ENCODE results near the gene FARP1. TPM values are rescaled to one million over a fixed set of nuclear protein-coding genes. Genes with fewer than 3 reads are reported as not detected.

FARP1 gene
- total RNA-seq, 1 experiment from 2014 or later: 33.0 TPM

- in situ Hi-C loops (cut with HindIII; ENCODE audit: low pct_unique_long_range_greater_than_20kb, low sequenced_read_pairs): no loop called here
- DNase-seq (ENCODE audit: low read depth): no peak
These were observed 20.0 kb downstream of the FARP1 start for GRCh38 chr13:98162935-98163334.

GRCh38 chr13:98169331-98169730 lies 26.4 kb downstream of the FARP1 start:
- DNase-seq (ENCODE audit: low read depth): no peak
- in situ Hi-C loops (cut with HindIII; ENCODE audit: low pct_unique_long_range_greater_than_20kb, low sequenced_read_pairs): no loop called here

- in situ Hi-C loops (cut with HindIII; ENCODE audit: low pct_unique_long_range_greater_than_20kb, low sequenced_read_pairs): no loop called here
- DNase-seq (ENCODE audit: low read depth): no peak
These were observed 29.2 kb downstream of the FARP1 start for GRCh38 chr13:98171900-98172589.

- in situ Hi-C loops (cut with HindIII; ENCODE audit: low pct_unique_long_range_greater_than_20kb, low sequenced_read_pairs): no loop called here
- no peak for DNase-seq (ENCODE audit: low read depth)
These were observed 29.9 kb downstream of the FARP1 start for GRCh38 chr13:98172590-98173422.

GRCh38 chr13:98173431-98174152 lies 30.7 kb downstream of the FARP1 start:
- DNase-seq (ENCODE audit: low read depth): peak; percentile 60
- in situ Hi-C loops (cut with HindIII; ENCODE audit: low pct_unique_long_range_greater_than_20kb, low sequenced_read_pairs): no loop called here

GRCh38 chr13:98174307-98174706 lies 31.4 kb downstream of the FARP1 start:
- no peak for DNase-seq (ENCODE audit: low read depth)
- in situ Hi-C loops (cut with HindIII; ENCODE audit: low pct_unique_long_range_greater_than_20kb, low sequenced_read_pairs): no loop called here

- DNase-seq (ENCODE audit: low read depth): no peak
- in situ Hi-C loops (cut with HindIII; ENCODE audit: low pct_unique_long_range_greater_than_20kb, low sequenced_read_pairs): no loop called here
These were observed 32.1 kb downstream of the FARP1 start for GRCh38 chr13:98175043-98175442.

GRCh38 chr13:98175823-98176222 lies 32.9 kb downstream of the FARP1 start:
- in situ Hi-C loops (cut with HindIII; ENCODE audit: low pct_unique_long_range_greater_than_20kb, low sequenced_read_pairs): no loop called here
- no peak for DNase-seq (ENCODE audit: low read depth)

- in situ Hi-C loops (cut with HindIII; ENCODE audit: low pct_unique_long_range_greater_than_20kb, low sequenced_read_pairs): no loop called here
- no peak for DNase-seq (ENCODE audit: low read depth)
These were observed 34.1 kb downstream of the FARP1 start, which contains the start of gene RNF113B for GRCh38 chr13:98176777-98177608. TSS of gene RNF113B (minus strand) at chr13:98177269. CDS start at chr13:98177236, 33 bp downstream.

- in situ Hi-C loops (cut with HindIII; ENCODE audit: low pct_unique_long_range_greater_than_20kb, low sequenced_read_pairs): no loop called here
- DNase-seq (ENCODE audit: low read depth): no peak
These were observed 37.2 kb downstream of the FARP1 start for GRCh38 chr13:98180092-98180491.

- in situ Hi-C loops (cut with HindIII; ENCODE audit: low pct_unique_long_range_greater_than_20kb, low sequenced_read_pairs): no loop called here
- no peak for DNase-seq (ENCODE audit: low read depth)
These were observed 38.4 kb downstream of the FARP1 start for GRCh38 chr13:98181111-98181815.

GRCh38 chr13:98182153-98182552 lies 39.3 kb downstream of the FARP1 start:
- no peak for DNase-seq (ENCODE audit: low read depth)
- in situ Hi-C loops (cut with HindIII; ENCODE audit: low pct_unique_long_range_greater_than_20kb, low sequenced_read_pairs): no loop called here

- in situ Hi-C loops (cut with HindIII; ENCODE audit: low pct_unique_long_range_greater_than_20kb, low sequenced_read_pairs): no loop called here
- DNase-seq (ENCODE audit: low read depth): no peak
These were observed 39.7 kb downstream of the FARP1 start for GRCh38 chr13:98182589-98182988.

- no peak for DNase-seq (ENCODE audit: low read depth)
- in situ Hi-C loops (cut with HindIII; ENCODE audit: low pct_unique_long_range_greater_than_20kb, low sequenced_read_pairs): no loop called here
These were observed 41.9 kb downstream of the FARP1 start for GRCh38 chr13:98184792-98185191.

- DNase-seq (ENCODE audit: low read depth): no peak
- in situ Hi-C loops (cut with HindIII; ENCODE audit: low pct_unique_long_range_greater_than_20kb, low sequenced_read_pairs): no loop called here
These were observed 44.5 kb downstream of the FARP1 start for GRCh38 chr13:98187155-98187964.

- no peak for DNase-seq (ENCODE audit: low read depth)
- in situ Hi-C loops (cut with HindIII; ENCODE audit: low pct_unique_long_range_greater_than_20kb, low sequenced_read_pairs): no loop called here
These were observed 45.0 kb downstream of the FARP1 start for GRCh38 chr13:98187965-98188261.

GRCh38 chr13:98188544-98189166 lies 45.8 kb downstream of the FARP1 start:
- in situ Hi-C loops (cut with HindIII; ENCODE audit: low pct_unique_long_range_greater_than_20kb, low sequenced_read_pairs): no loop called here
- no peak for DNase-seq (ENCODE audit: low read depth)

All from Caki2 (cell line).